AG09309 (cell line): ENCODE data around the gene MRPL38.
"Not testable (repeated sequence)": the region's sequence is repeated elsewhere in the genome, so short reads cannot be mapped to it uniquely, and the experiment has no call there.

Source experiments
- DNase-seq: peaks from one replicate; pipeline ENCODE4 v3.0.0-alpha.2; 2010; ENCODE audit warnings: low read depth
- H3K4me3 ChIP-seq: 2 replicates; pipeline ENCODE4 v1.5.1; 2011; ENCODE audit warnings: mild to moderate bottlenecking, low read depth, low read length, moderate library complexity; ENCODE audit not compliant: control insufficient read depth
- CTCF ChIP-seq: IDR thresholded peaks from 2 replicates; pipeline ENCODE4 v1.5.1; 2011; ENCODE audit warnings: mild to moderate bottlenecking, low read depth, low read length, inconsistent platforms; ENCODE audit not compliant: insufficient read depth, control insufficient read depth; ENCODE audit errors: missing control alignments

The MRPL38 gene

GRCh38 chr17:75856062-75856756 is 48.5 kb downstream of the MRPL38 start:
- TF ChIP-seq CTCF = peak; percentile 31
- DNase-seq = no peak
- H3K4me3 ChIP-seq = peak overlapping the region; percentile 69

- H3K4me3 ChIP-seq = peak within 1 kb of the TSS; percentile 69
- peak; percentile 99 for DNase-seq
- TF ChIP-seq CTCF = peak; percentile 21
Measured at GRCh38 chr17:75855310-75856061, 49.2 kb downstream of the MRPL38 start, which contains the start of gene WBP2. WBP2 (minus strand) TSS chr17:75855335; CDS start chr17:75855297, 38 bp downstream.

GRCh38 chr17:75854881-75855309 is 49.8 kb downstream of the MRPL38 start:
- DNase-seq = no peak
- peak overlapping the region; percentile 69 for H3K4me3 ChIP-seq
- TF ChIP-seq CTCF = no peak

GRCh38 chr17:75854101-75854748 is 50.5 kb downstream of the MRPL38 start:
- TF ChIP-seq CTCF = no peak
- H3K4me3 ChIP-seq = peak overlapping the region; percentile 69
- DNase-seq = no peak

- no peak for TF ChIP-seq CTCF
- no peak overlapping the region for H3K4me3 ChIP-seq
- no peak for DNase-seq
Measured at GRCh38 chr17:75853433-75853832, 51.3 kb downstream of the MRPL38 start.

- DNase-seq = not testable (repeated sequence)
Measured at GRCh38 chr17:75851693-75851991, 53.0 kb downstream of the MRPL38 start.

More at GRCh38 chr17:75851693-75851991, 53.0 kb downstream of the MRPL38 start:
- not testable (repeated sequence) for H3K4me3 ChIP-seq
